Femur (tissue), 1 donor: ENCODE measurements around the gene FBXO8.
"Not testable (repeated sequence)": the region's sequence is repeated elsewhere in the genome, so short reads cannot be mapped to it uniquely, and the experiment has no call there.

Source experiments
- DNase-seq: peaks from one replicate; pipeline ENCODE4 v3.0.0-alpha.2; 2017

The FBXO8 gene, protein sequence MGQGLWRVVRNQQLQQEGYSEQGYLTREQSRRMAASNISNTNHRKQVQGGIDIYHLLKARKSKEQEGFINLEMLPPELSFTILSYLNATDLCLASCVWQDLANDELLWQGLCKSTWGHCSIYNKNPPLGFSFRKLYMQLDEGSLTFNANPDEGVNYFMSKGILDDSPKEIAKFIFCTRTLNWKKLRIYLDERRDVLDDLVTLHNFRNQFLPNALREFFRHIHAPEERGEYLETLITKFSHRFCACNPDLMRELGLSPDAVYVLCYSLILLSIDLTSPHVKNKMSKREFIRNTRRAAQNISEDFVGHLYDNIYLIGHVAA

DNA sequence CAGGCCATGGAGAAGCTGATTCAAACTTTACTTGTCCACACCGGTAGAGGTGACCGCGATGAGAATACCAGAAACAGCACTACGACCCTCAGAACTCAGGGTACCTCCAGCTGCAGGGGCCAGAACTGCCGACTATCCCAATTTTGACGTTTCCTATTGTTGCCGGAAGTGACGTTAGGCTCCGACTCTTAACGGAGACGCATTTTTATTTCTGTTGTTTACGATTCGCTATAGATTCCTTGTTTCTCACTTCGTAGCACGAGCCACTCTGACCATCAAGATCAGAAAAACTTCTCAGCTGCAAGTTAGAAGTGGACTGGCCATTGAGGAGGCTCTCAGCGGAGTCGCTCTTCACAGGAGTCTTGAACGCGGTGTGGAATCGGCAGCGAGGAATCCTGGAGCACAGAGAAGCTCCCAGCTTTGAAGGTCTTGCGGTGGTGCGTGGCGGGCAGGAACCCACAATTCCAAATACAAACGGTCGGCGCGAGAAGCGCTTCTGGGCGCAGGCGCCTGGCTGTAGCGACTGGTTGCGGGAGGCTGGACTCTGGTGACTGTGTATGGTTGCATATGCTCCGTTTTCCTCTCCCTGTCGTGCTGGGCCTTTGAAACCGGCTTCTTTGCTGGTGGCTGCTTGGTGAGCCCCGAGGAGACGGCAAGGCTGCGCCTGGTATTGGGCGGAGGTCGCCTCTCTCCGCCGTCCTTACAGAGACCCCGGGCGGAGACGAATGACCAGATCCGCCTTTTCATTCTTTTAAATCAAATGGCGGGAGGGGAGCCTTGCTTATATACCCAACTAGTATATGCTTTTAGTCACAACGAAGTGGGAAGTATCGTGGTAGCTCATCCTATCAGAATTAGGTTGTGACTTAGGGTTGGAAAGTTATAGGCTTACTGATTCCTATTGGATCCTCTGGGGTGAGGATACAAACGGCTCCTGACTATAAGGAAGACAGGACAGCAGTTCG is at the start of gene FBXO8, which contains the start of gene CEP44:
FBXO8 (minus strand) TSS at position 161 of the 965 bp plus-strand sequence. CDS start 20,575 bp downstream, outside the sequence.
CEP44 (plus strand) TSS at position 405 of the 965 bp plus-strand sequence. CDS start 15,211 bp downstream, outside the sequence.
- DNase-seq = peak; percentile 84

DNA sequence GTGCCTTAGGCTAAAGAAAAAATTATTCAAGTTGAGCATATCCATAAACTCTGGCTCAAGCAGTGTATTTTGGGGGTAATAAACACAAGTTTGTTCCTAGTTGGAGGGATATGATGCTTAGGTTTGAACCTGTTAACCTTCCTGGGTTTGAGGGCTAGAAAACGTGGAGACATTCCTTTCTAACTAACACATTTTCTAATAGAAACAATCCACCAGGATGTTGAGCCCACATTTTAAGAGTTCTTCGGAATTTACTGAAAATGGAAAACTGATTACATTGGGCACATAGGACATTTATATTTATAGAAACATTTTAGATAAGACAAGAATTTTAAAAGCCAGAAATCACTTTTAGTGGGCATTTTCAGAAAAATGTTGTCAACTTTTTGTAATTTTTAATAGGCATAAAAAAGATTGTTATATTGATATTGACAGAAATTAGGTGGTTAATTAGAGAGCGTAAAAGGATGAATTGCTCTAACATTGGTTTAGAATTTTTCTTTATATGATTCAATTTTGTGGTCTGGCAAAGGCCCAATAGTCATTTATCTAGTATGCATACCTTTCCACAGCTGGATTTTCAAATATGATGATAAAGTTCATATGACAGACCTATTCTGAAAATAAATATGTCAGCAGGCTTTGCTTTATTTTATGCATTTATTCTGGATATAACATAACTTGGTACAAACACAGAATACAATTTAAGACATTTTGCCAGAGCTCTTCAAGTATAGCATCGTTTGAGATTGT is 49.5 kb upstream of the FBXO8 start:
- no peak for DNase-seq

DNA sequence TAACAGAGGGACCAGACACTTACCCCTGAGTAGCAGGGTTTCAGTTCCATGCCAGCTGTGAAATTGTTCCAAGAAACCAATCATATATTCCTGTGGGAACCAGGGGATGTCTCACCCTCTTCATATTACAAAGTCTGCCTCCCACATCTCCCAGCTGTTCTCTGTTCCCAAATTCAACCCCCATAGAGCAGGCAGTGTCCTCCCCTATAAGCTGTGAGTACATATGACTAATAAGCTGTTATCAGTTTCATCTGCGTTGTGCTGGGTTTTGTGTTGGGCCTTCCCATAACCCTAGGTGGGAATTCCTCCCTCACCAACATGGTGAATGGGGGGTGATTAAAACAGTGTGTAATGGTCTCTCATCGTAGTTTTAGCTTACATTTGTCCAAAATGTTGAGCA is 41.3 kb upstream of the FBXO8 start:
- DNase-seq = no peak

DNA sequence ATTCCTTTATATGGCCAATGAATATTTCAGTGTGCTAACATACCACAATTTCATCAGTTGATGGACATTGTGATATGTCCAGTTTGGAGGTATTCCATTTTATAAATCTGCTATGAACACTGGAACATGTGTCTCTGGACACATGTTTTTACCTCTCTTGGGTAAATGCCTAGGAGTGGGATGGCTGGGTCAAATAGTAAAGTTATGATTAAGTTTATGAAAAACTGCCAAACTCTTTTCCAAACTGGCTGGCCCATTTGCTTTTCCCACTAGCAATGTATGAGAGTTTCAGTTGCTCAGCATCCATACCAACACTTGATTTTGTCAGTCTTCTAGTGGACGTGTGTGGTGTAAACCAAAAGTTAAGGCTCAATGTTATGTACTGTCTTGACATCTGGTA is 40.8 kb upstream of the FBXO8 start:
- DNase-seq = no peak

DNA sequence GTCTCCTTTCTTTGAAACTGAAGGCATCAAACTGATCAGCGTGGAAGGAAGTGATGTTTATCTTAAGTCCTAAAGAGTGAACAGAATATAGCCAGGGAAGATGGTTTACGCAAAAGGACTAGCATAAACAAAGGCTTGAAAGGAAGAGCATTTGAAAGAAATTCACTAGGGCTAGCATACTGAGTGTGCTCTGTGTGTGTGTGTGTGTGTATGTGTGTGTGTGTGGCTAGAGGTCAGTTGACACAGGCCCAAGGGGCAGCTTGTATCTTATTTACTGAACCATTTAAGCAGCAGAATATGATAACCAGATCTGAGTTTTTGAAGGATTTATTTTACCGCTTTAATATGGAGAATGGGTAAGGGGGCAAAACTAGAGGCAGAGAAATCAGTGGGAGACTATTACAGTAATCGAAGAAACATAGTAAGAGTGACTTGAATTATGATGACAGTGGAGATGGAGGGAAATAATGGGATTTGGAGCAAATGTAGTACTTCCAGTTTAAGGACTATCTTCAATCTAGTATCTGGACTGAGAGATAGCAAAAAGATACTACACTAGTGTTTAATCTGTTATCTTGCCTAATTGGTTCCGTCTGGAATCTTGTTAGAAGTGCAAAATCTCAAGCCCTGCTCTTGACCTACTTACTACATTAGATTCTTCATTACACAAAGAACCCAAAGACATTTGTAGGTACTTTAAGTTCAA is 37.2 kb upstream of the FBXO8 start:
- DNase-seq = no peak

DNA sequence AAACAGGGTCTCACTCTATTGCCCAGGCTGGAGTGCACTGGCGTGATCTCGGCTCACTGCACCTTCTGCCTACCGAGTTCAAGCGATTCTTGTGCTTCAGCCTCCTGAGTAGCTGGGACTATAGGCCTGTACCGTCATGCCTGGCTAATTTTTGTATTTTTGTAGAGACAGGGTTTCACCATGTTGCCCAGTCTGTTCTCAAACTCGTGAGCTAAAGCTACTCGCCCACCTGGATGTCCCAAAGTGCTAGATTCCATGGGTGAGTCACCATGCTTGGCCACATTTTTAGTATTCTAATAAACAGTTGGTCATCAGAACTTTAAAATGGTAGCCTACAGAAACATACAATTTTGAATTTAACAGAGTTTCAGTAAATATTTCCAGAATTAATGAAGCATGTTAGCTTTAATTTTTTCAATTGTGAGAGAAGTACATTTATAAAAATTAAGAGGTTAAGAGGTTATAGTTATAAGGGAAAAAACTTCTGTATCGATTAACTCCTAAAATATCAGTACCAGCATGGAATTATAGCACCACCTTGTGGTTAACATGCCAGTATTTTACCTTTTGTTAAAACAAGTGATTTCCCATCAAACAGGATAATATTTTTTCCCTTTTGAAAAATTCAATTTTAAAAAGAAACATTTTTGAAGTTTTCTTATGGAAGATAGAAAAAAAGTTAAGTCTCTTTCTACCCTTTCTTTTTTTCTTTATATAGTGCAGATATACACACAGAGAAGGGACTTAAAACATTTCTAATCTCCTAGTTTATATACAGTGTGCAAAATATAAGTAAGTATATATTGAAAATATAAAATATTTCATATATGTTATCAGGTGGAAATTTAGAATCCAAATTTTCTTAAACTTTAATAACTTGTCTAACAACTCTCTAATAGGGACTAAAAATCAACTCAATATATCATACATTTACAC is 35.6 kb upstream of the FBXO8 start:
- DNase-seq = no peak

DNA sequence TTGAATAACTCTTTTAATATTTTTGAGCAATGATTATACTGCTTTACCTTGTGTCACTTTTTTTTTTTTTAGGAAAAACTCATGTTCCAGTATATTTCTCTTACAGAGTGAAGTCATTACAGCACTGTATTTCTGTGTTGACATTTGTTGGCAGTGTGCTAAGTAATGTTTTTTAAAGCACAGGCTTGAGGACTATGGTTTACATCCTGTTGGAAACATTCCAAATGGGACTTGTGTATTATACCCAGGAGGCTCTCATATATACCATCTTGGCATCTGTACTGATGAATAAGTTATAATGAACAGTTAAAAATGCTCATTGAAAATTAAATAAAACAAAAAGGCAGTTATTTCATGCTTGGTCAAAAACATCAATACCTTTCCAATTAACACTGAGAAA is 34.1 kb upstream of the FBXO8 start:
- DNase-seq = no peak

DNA sequence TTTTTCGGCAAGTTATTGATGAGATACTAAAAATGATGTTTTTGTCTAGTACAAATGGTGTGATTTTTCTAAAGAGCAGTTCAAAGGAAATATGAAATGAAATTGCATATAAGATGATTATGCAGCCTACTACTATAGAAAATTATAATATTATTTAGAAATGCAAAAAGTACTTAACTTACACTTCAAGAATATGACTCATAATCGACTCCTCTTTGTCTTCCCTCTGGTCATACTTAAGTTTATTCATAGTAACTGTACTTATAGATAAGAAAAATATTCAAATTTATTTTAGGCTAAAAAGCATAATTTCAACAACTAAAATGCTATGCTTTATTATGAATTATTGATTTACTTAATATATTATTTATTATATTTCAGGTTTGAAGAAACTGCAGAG is 33.5 kb upstream of the FBXO8 start:
- DNase-seq = no peak

DNA sequence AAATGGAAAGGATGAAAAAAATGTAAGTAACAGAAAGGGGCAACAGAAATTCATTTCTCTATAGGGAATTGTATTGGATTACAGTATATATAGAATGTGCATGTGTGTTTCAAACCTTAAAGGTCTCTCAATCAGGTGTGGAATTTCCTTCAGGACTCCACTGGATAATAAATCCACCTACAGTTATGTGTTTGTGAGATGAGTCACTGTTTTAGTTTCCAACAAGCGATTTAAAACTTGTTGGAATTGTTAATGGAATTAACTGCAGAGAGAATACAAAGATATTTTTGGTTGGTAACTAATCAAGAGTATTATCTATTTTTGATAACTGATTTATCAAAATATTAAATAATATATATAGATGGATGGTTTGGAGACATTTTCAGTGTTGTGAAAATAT is 33.1 kb upstream of the FBXO8 start:
- no peak for DNase-seq

DNA sequence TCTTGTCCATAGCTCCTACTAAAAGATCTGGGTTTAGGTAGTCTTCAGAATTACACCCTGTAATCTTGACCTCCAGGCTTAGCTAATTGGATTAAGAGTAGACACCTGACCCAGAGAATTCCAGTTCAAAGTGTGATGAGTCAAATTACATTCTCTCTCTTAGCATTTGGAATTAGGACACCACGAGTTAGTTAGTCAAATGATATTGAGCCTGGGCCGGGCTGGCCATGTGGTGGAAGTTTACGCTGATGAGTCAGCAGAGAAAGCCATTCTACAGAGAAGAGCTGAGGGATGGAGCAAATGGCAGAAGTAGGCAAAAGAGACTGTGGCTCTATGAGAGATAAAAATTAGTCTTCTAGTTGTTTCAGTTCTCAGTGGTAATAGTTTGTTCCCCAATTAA is 31.3 kb upstream of the FBXO8 start:
- DNase-seq = no peak

DNA sequence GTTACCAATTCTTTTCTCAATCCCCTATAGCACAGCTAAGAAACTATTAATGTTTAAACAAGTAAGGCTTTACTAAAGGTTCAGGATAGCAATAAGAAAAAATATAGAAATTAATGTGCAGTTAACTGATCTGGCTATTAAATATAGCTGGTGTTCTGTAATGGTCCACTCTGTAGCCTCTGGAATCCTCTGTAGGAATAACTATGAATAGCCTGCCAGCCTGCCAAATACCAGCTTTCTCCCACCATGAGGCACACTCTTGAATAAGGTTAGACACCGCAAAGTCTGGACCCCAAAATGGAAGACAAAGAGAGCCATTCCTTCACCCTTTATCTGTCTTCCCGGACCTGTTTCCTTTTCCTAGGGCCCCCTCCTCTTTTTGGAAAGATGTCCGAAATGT is 30.8 kb upstream of the FBXO8 start:
- DNase-seq = no peak

DNA sequence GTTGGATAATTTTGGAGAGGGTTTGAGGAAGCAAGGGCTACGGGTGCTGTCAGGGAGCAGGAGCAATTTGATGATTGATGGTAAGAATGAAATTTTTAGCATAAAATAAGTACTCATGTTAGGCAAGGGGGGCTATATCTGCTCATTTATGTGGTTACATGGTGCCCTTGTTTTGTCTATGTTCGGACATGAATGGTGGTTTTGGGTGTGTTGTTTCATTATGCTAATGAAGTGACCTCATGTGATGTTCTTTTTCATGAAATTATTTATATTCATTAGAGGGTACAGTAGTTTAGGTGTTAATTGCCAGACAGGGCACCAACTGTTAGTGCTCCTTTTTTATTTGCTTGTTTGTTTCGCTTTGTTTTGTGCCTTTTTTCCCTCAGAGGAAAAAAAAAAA is 29.5 kb upstream of the FBXO8 start:
- DNase-seq = no peak

DNA sequence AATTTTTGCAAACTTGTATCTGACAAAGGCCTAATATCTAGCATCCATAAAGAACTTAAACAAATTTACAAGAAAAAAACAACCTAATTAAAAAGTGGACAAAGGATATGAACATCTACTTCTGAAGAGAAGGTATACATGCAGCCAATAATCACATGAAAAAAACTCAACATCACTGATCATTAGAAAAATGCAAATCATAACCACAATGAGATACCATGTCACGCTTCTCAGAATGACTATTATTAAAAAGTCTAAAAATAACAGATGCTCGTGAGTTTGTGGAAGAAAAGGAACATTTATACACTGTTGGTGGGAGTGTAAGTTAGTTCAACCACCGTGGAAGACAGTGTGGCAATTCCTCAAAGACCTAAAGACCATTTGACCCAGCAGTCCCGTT is 24.2 kb upstream of the FBXO8 start:
- no peak for DNase-seq

DNA sequence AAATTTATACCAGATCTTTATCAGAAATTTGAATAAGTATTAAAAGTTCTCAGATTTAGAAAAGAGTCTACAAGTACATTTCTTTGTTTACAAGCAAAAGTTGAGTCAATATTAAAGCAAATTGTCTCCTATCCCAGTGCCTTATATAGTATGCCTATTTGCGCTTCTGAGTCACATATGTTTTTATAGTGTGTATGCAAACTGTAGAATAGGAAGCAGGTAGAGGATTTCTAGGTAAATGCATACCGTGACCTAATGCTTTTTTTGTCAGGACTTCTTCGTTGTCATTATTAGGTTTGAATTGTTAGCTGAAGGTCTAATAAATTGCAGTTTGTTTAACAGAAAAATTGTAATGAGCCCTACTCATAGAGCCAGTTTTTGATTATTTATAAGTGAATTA is 22.5 kb upstream of the FBXO8 start:
- DNase-seq = no peak

DNA sequence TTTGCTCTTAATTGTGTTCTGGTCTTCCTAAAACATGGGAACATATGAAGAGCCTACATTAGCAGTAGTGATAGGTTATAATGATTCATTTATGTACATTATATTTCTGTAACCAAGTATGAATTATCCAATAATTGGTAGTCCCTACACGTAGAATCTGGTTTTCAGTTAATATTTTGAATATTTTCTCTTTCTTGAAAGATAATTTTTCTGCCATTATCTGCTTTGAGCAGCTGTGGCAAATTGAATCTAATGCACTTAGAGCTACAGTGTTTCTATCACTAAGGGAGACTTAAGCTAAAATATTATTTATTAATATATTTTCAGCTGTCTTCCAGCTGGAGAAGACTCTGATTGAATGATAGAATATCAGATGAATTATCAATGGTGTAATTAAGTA is 21.2 kb upstream of the FBXO8 start:
- DNase-seq = no peak

DNA sequence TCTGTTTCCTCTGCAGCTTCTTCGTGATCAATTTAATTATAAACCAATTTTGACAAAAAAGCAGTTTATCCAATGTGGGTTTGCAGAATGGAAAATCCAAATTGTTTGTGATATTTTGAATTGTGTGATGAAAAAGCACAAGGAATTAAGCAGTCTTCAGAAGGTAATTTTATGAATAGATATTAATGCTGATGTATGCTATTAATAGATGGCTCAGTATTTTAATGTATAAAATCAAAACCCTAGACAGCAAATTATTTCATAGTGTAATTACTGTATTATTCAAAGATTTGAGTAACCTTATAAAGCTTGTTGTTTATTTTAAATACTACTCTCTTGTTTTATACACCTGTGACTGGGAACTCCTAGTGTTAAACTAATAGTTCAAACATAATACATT is 20.2 kb upstream of the FBXO8 start:
- no peak for DNase-seq

DNA sequence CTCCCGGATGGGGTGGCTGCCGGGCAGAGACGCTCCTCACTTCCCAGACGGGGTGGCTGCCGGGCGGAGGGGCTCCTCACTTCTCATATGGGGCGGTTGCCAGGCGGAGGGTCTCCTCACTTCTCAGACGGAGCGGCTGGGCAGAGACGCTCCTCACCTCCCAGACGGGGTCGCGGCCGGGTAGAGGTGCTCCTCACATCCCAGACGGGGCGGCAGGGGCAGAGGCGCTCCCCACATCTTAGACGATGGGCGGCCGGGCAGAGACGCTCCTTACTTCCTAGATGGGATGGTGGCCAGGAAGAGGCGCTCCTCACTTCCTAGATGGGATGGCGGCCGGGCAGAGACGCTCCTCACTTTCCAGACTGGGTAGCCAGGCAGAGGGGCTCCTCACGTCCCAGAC is 11.7 kb upstream of the FBXO8 start:
- not testable (repeated sequence) for DNase-seq

DNA sequence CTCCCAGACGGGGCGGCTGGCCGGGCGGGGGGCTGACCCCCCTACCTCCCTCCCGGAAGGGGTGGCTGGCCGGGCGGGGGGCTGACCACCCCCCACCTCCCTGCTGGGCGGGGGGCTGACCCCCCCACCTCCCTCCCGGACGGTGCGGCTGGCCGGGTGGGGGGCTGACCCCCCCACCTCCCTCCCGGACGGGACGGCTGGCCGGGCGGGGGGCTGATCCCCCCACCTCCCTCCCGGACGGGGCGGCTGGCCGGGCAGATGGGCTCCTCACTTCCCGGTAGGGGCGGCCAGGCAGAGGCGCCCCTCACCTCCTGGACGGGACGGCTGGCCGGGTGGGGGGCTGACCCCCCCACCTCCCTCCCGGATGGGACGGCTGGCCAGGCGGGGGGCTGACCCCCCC is 11.2 kb upstream of the FBXO8 start:
- DNase-seq = not testable (repeated sequence)

DNA sequence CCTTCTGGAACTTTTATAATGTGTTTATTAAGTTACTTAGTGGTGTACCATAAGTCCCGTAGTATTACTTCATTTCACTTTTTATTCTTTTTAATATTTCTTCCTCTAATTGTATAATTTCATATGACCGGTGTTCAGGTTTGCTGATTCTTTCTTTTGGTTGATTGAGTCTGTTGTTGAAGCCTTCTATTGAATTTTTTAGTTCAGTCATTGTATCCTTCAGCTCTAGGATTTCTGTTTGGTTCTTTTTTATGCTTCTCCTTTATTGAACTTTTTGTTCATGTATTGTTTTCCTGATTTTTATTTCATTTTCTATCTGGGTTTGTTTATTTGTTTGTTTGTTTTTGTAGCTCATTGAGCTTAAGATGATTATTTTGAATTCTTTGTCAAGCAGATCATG is 9.0 kb upstream of the FBXO8 start:
- no peak for DNase-seq

DNA sequence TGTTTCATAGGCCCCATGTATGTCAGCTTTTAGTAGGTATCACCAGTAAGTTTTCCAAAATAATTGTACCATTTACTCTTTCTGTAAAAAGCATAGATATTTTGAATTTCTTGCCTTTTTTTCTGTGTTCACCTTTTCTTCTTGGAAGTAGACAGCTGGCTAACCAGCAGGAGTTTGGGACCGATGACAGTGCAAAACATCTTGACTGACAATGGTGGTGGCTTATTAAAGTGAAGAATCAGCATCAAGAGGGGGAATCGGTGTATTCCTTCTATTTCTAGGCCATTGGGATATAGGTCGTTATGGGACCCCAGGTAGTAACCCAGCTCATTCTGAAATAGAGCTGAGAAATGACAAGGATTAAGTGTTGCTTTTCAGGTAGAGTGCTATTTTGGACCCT is 3.4 kb upstream of the FBXO8 start:
- no peak for DNase-seq

DNA sequence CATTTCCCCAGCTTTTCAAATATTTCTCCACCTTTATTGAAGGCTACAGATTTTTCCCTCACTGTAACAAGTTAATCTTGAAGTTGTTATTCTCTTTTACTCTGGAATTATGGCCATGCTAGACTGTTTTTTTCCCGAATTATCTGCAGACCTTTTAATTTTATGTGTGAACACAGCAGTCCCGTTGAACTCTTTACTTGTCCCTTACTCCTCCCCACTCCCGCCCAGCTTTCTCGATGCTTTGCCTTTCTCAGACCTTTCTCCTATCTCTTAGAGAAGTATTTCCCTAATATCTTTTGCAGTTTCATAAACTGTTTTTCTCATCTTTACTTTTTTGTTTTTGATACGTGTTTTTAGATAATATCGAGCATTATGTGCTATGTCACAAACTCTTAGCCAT is 1.0 kb upstream of the FBXO8 start:
- DNase-seq = no peak
